ENCODE measurements around the gene SASH3. TPM values are rescaled to one million over a fixed set of nuclear protein-coding genes. Genes with fewer than 3 reads are reported as not detected.

Gene SASH3
- total and polyA plus RNA-seq, 8 donors, result 0.58 to 12.1 (median 3.5) TPM; not detected in 1

- TF ChIP-seq POLR2A (IDR thresholded peaks at IDR 0.05) (no peak), POLR2AphosphoS5 (IDR thresholded peaks at IDR 0.05) (no peak), CTCF (IDR thresholded peaks at IDR 0.05) (no peak), EP300 (IDR thresholded peaks at IDR 0.05) (no peak)
- H3K9me3 ChIP-seq, result no peaks in the 10 kb centered on the region
- no peak for DNase-seq
- H3K4me3 ChIP-seq, result peak overlapping the region; percentile 7 to 35 (median 31)
- H3K4me1 ChIP-seq, result peaks cover 0 to 12% (median 0%) of the 10 kb centered on the region in 4 donors
- intact Hi-C loops (cut with DNase I; ENCODE audit: low total_unique reads), result no loop called here
- H3K27me3 ChIP-seq, result peaks cover 0 to under 1% (median 0%) of the 10 kb centered on the region in 3 donors
- no peaks in the 10 kb centered on the region for H3K36me3 ChIP-seq
- WGBS, 5 donors, result 65 to 80% (median 68%) methylated on average over 2 to 6 of the region's 6 CpGs
- peak overlapping the region in 4 of 5 donors; percentile 23 to 74 (median 58) for H3K27ac ChIP-seq
Measured at GRCh38 chrX:129780441-129781105, 824 bp downstream of the SASH3 start.

- WGBS, 5 donors, result 43 to 63% (median 52%) methylated on average over 2 to 8 of the region's 8 CpGs
- Histone ChIP-seq H3K9me3 (no peaks in the 10 kb centered on the region), H3K36me3 (no peaks in the 10 kb centered on the region), H3K27ac (peak overlapping the region in 4 of 5 donors; percentile 23 to 74 (median 58)), H3K4me3 (peak overlapping the region in 2 of 4 donors; percentile 29 to 35), H3K4me1 (peaks cover 0 to 16% (median 0%) of the 10 kb centered on the region in 4 donors), H3K27me3 (peaks cover 0 to 4% (median 0%) of the 10 kb centered on the region in 3 donors)
- peak; percentile 50 to 63 for DNase-seq
- intact Hi-C loops (cut with DNase I; ENCODE audit: low total_unique reads), result no loop called here
- no peak for TF ChIP-seq CTCF (IDR thresholded peaks at IDR 0.05)
- TF ChIP-seq EP300 (IDR thresholded peaks at IDR 0.05), result no peak
- TF ChIP-seq POLR2A (IDR thresholded peaks at IDR 0.05), result no peak
- no peak for TF ChIP-seq POLR2AphosphoS5 (IDR thresholded peaks at IDR 0.05)
Measured at GRCh38 chrX:129781134-129781672, 1.5 kb downstream of the SASH3 start.

DNA sequence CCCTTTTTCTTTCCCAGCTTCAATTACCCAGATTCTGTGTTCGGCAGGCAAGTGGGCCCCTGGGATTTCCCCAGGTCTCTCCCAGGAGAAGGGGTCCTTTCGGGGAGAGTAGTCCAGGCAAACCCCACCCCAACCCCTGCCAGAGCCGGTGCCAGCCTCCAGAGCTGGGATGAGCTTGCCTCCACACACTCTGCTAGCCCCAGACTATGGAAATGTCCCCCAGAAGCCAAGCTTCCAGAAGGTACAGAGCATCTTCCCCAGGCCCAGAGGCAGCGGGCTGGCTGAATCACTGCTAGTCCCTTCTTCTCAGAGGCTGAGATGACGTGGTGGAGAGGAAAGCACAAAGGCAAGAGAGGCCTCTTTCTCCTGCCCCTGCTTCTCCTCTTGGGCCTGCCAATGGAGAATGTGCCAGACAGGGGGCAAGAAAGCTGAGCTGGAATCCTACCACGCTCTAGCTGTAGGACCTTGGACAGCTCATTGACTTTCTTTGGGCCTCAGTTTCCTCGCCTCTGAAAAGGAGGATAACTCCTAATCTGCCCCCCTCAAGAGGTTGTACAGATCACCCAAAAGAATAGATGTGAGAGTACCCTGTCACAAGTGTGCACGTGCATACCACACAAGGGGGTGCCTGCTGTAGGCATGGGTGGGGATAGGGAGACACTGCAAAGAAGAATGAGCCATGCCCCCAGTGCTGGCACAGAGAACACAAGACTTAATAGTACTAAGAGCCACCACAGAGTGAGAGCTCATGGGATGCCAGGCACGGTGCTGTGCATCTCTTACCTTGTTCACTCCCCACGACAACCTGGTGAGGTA, 2.1 kb downstream of the SASH3 start:
- H3K9me3 ChIP-seq, result no peaks in the 10 kb centered on the region
- peak overlapping the region in 2 of 4 donors; percentile 24 to 29 for H3K4me3 ChIP-seq
- TF ChIP-seq EP300 (IDR thresholded peaks at IDR 0.05) (no peak), POLR2AphosphoS5 (IDR thresholded peaks at IDR 0.05) (no peak), CTCF (IDR thresholded peaks at IDR 0.05) (no peak), POLR2A (IDR thresholded peaks at IDR 0.05) (no peak)
- H3K27me3 ChIP-seq, result peaks cover 0 to 4% (median 0%) of the 10 kb centered on the region in 3 donors
- no peaks in the 10 kb centered on the region for H3K36me3 ChIP-seq
- intact Hi-C loops (cut with DNase I; ENCODE audit: low total_unique reads), result no loop called here
- DNase-seq, result no peak
- H3K27ac ChIP-seq, result peak overlapping the region in 2 of 5 donors; percentile 22 to 46
- peaks cover 0 to 9% (median 0%) of the 10 kb centered on the region in 4 donors for H3K4me1 ChIP-seq
- WGBS, 5 donors, result 61 to 83% (median 76%) methylated on average over 3 to 10 of the region's 10 CpGs

- Histone ChIP-seq H3K36me3 (no peaks in the 10 kb centered on the region), H3K27ac (peak overlapping the region in 1 of 5 donors; percentile 46), H3K4me3 (peak overlapping the region in 2 of 4 donors; percentile 16 to 24), H3K27me3 (peaks cover 0 to 4% (median 0%) of the 10 kb centered on the region in 3 donors), H3K9me3 (no peaks in the 10 kb centered on the region), H3K4me1 (peaks cover 0 to 6% (median 0%) of the 10 kb centered on the region in 4 donors)
- no peak for DNase-seq
- 70 to 81% (median 71%) methylated on average over 3 to 4 of the region's 4 CpGs for whole genome bisulfite sequencing, 5 donors
- intact Hi-C loops (cut with DNase I; ENCODE audit: low total_unique reads), result no loop called here
- TF ChIP-seq POLR2AphosphoS5 (IDR thresholded peaks at IDR 0.05) (no peak), POLR2A (IDR thresholded peaks at IDR 0.05) (no peak), CTCF (IDR thresholded peaks at IDR 0.05) (no peak), EP300 (IDR thresholded peaks at IDR 0.05) (no peak)
Measured at GRCh38 chrX:129782706-129783105, 3.0 kb downstream of the SASH3 start.

All from stomach (tissue), 9 donors.